Testis (tissue), 2 donors: Measurements from ENCODE around the gene MCRS1.

ENCODE experiments used
- CTCF ChIP-seq, 3 experiments: fragments of 450-650 bp in 2 of 3; fragments of 200-600 bp in 1 of 3; sonication (generic) in 1 of 3; IDR thresholded peaks; one replicate each; pipeline ENCODE4 v1.5.1; 2016 to 2019; ENCODE audit warnings: antibody characterized with exemption in 3 of 3, mild to moderate bottlenecking in 2 of 3, moderate library complexity in 1 of 3
- POLR2A ChIP-seq: fragments of 450-650 bp; IDR thresholded peaks from one replicate; pipeline ENCODE4 v1.6.1; 2017; ENCODE audit warnings: antibody characterized with exemption, mild to moderate bottlenecking, moderate library complexity

GRCh38 chr12:49558526-49558925 lies 9.4 kb downstream of the MCRS1 start:
- TF ChIP-seq CTCF (IDR thresholded peaks at IDR 0.05) (no peak), POLR2A (no peak)
